ENCODE results near the gene KRT78. TPM values are rescaled to one million over a fixed set of nuclear protein-coding genes. Genes with fewer than 3 reads are reported as not detected.

Gene KRT78
- total and polyA plus RNA-seq, 11 donors, result 0.14 TPM; not detected in 10

GRCh38 chr12:52876372-52876771 is 27.6 kb upstream of the KRT78 start:
- no peak for ATAC-seq
- Histone ChIP-seq H3K36me3 (no peaks in the 10 kb centered on the region), H3K27me3 (peaks cover 0 to 3% (median 0%) of the 10 kb centered on the region in 9 donors), H3K9me3 (no peaks in the 10 kb centered on the region), H3K4me3 (no peak overlapping the region), H3K27ac (no peak overlapping the region), H3K4me1 (peaks cover 0 to 37% (median 11%) of the 10 kb centered on the region in 12 donors)
- intact Hi-C loops (cut with DNase I), result loop anchor here in 6 of 10 donors (5.0 kb wide), 3 partner anchors 499 to 719 kb away; no protein-coding TSS in a partner anchor
- WGBS, 4 donors, result 68 to 90% (median 73%) methylated on average over 3 to 7 of the region's 7 CpGs
- TF ChIP-seq POLR2A (IDR thresholded peaks at IDR 0.05), result no peak
- TF ChIP-seq, protein P1, sequence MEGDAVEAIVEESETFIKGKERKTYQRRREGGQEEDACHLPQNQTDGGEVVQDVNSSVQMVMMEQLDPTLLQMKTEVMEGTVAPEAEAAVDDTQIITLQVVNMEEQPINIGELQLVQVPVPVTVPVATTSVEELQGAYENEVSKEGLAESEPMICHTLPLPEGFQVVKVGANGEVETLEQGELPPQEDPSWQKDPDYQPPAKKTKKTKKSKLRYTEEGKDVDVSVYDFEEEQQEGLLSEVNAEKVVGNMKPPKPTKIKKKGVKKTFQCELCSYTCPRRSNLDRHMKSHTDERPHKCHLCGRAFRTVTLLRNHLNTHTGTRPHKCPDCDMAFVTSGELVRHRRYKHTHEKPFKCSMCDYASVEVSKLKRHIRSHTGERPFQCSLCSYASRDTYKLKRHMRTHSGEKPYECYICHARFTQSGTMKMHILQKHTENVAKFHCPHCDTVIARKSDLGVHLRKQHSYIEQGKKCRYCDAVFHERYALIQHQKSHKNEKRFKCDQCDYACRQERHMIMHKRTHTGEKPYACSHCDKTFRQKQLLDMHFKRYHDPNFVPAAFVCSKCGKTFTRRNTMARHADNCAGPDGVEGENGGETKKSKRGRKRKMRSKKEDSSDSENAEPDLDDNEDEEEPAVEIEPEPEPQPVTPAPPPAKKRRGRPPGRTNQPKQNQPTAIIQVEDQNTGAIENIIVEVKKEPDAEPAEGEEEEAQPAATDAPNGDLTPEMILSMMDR (IDR thresholded peaks at IDR 0.05), result no peak
- DNase-seq, result peak in 1 of 5 donors; percentile 62

DNA sequence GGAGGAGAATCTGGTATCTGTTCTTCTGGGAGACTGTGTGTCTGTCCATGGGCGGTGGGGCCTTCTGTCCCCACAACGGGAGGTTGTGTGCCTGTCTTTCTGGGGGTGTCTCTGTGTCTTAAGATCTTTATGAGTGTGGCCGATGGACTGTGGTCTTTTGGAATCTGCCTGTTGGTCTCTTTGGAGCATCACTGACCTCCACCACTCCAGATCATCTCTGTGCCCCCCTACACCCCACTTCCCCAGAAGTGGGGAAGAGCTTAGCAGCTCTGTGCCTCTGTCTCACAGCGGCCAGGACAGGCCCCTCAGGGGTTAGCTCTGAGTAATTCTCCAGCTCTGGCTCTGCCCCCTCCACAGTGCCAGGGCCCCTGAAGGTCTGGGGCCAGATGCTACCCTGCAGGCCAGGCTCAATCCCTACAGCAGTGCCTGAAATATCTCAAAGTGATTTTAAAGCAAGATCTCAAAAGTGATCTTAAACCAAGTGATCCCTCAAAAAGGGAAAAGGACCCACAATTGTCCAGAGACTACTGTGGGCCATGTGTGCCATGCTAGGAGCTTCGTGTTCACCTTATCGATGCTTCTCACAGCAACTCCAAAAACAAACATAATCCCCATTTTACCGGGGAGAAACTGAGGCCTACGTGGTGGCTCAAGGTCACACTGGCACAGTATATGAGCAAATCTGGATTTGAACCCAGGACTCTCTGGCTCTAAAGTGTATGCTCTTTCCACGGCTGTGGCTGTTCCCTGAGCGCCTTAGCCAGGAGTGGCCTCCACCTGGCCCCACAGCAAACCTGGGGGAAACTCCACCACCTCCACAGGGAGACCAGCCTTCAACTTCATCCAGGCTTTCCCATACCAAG is 26.0 kb upstream of the KRT78 start:
- H3K27me3 ChIP-seq, result no peaks in the 10 kb centered on the region
- ATAC-seq (no peak), DNase-seq (no peak)
- H3K36me3 ChIP-seq, result no peaks in the 10 kb centered on the region
- no peaks in the 10 kb centered on the region for H3K9me3 ChIP-seq
- TF ChIP-seq POLR2A (IDR thresholded peaks at IDR 0.05), result no peak
- TF ChIP-seq, protein P1 (IDR thresholded peaks at IDR 0.05), result no peak
- intact Hi-C loops (cut with DNase I), result loop anchor here in 7 of 10 donors (5.0 kb wide), 4 partner anchors 293 to 718 kb away; no protein-coding TSS in a partner anchor
- 77 to 84% (median 78%) methylated on average over 10 of the region's 10 CpGs for WGBS, 4 donors
- peak overlapping the region in 10 of 12 donors; percentile 35 to 63 (median 54) for H3K4me3 ChIP-seq
- peaks cover 0 to 48% (median 15%) of the 10 kb centered on the region in 12 donors for H3K4me1 ChIP-seq
- H3K27ac ChIP-seq, result peak overlapping the region in 11 of 12 donors; percentile 7 to 75 (median 63)

DNA sequence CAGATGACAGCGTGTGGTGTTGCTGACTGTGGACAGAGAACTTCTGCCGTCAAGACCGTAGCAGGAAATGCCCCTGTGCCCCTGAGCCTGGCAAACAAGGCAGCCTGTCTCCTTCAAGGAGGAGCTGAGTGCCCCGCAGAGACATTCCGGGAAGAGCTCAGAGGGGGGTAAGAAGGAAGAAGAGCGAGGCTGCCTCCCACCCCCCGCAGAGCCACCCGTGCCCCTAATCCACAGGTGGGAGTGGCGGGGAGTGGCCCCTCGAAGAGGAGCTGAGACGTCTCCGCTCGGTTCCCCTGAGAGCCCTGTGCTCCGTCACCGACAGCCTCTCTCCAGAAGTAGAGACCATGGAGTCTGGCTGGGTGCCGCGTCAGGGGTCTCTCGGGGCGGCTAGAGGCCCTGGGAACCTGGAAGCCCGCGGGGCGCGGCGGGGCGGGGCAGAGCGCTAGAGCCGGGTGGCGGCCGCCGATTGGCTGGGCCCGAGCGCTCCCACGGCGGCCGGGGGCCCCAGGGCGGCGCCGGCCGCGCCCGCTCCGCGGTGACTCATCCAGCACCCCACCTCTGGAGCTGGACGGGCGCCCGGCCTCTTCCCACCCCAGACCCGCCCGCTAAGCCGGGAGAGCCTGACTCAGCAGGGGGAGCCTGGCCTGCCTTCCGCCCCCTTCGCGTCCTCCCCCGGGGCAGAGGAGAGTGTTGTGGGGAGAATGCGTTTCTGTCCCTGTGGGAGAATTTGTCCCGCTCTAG is 25.2 kb upstream of the KRT78 start:
- 1 to 6% (median 4%) methylated on average over 16 to 55 of the region's 55 CpGs for WGBS, 4 donors
- H3K36me3 ChIP-seq, result no peaks in the 10 kb centered on the region

More for the DNA sequence above, 25.2 kb upstream of the KRT78 start:
- DNase-seq (peak; percentile 83 to 94 (median 91)), ATAC-seq (peak; percentile 45 to 85 (median 83))
- Histone ChIP-seq H3K4me3 (peak overlapping the region in 11 of 12 donors; percentile 30 to 63 (median 52)), H3K27me3 (no peaks in the 10 kb centered on the region), H3K9me3 (no peaks in the 10 kb centered on the region), H3K27ac (peak overlapping the region; percentile 43 to 76 (median 64)), H3K4me1 (peaks cover 0 to 40% (median 10%) of the 10 kb centered on the region in 12 donors)
- TF ChIP-seq POLR2A (IDR thresholded peaks at IDR 0.05), result no peak
- TF ChIP-seq, protein P1 (IDR thresholded peaks at IDR 0.05), result no peak
- intact Hi-C loops (cut with DNase I), result loop anchor here in 3 of 10 donors (5.0 kb wide), 2 partner anchors 292 to 502 kb away; no protein-coding TSS in a partner anchor

Measured in heart left ventricle (tissue), 16 donors.